HG03066 (cell line): ENCODE data around the gene TREM2.
"Not testable (repeated sequence)": the region's sequence is repeated elsewhere in the genome, so short reads cannot be mapped to it uniquely, and the experiment has no call there.

Source experiments
- ATAC-seq: cut with Tn5 transposase; IDR thresholded peaks from one replicate; pipeline ENCODE4 v1.9.1; 2021; ENCODE audit warnings: low read depth; ENCODE audit not compliant: unreplicated experiment

The TREM2 gene

GRCh38 chr6:41156001-41156400 is 6.9 kb downstream of the TREM2 start:
- no peak for ATAC-seq

GRCh38 chr6:41155132-41155805 is 7.6 kb downstream of the TREM2 start:
- no peak for ATAC-seq

DNA sequence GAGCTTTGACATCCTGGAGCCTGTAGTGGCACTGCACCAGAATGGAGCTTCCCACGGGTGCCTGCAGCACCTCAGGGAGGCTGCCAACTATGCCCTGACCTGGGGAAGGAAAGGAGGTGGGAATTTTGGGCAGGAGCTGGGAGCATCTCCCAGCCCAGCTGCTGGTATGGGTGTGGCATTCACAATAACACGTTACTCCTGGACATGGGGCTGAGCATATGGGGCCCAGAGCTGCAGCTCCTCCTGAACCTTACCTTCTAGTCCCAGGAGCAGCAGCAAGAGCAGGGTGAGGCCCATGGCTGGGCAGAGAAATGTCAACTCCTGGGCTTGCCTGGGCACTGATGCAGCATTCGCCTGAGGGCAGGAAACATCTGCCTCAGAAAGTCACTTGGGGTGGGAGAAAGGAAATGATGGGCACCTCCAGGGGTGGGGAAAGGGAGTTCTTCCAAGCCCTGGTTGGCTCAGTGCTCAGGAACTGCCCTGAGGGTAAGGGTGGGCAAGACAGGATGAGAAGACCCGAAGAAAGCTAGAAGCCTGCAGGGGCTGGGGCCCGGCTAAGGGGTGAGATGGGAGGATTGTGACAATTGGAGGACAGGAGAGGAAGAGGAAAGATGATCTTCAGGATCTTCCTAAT is 8.8 kb downstream of the TREM2 start, which contains the start of gene TREML1:
Gene TREML1, minus strand, starts transcription at position 356 of the 634 bp plus-strand sequence. Its CDS starts 59 bp downstream, at position 297.
- ATAC-seq = no peak

DNA sequence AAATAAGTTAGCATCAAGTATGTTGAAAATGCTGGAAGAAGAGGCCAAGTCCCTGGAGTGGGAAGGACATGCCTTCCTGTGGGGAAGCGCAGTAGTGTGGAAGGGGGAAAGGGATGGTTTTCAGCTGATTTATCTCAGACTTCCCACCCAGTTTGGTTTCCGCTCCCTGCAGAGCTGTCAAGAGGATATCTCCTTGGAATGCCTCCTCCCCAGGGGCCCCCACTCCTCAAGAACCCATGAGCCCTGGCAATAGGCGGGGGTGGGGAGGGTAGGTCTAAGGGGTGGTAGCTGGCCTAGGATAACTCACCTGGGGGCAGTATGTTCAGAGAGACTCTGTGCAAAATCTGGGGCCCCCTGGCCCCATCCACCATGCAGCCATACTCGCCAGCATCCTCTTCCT is 9.5 kb downstream of the TREM2 start:
- ATAC-seq = no peak

GRCh38 chr6:41150671-41151070 is 12.2 kb downstream of the TREM2 start:
- ATAC-seq = no peak

DNA sequence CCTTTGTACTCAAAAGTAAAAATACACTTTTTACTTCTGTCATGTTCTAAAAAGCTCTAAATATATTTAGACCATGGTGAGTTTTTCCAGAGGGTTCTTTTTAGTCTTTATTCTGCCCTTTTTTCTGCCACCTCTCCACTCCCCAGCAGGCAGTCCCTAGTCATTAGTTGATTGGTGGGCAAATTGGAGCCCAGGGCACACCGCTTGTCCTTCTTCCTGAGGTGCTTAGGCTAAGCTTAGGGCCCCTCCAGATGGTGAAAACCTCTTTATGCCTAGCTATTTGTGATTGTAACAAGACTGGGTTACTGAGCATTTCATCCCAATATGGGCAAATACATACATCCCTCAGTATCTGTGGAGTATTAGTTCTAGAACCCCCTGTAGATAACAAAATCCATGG is 15.0 kb downstream of the TREM2 start:
- ATAC-seq = no peak

DNA sequence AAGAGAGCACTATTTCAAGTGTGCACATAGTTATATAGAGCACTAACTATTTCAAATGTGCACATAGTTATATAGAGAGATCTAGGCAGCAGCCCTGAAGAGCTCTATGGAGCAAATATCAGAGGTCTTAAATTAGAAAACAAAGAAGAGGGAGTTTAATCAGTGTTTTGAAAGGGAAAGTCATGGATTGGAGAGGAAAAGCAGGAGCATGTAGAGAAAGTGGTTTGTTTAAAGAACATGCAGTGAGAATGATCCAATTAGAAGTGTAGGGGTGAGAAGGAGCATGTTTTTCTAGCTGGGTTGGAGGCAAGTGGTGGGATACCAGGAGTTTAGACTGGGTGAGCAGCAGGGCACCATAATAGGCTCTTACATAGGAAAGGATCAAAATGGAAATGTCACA is 26.0 kb downstream of the TREM2 start:
- ATAC-seq = no peak

DNA sequence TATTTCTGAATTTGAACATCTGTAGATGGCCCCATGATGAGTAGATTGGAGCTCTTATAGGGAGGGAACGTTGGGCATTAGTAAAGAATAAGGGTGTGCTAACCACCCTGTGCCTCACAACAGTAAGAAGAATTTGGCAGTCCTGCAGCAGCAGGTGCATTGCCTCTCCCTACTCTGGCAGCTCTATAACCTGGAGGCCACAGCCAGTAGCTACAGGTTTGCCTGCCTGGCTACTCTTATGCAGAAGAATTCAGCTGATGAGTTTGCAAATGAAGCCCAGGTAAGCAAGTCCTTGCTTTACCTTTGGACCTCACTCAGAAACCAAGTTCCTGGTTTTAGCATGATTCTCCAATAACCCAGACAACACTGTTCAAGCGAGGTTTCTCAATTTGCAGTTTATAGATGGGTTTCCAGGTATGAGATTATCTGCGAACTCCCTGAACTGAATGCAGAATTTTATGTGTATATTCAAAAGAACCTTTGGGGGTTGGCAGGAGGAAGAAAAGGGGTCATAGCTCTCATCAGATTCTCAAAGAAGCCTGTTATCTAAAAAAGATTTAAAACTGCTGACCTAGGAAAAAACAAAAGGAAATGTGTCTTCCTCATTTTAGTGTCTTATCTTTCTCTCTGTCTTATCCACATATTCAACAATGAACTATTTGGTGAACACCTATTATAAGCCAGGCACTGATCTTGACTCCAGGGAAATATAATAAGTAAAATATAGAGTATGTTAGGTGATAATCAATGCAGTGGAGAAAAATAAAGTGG is 27.7 kb downstream of the TREM2 start:
- no peak for ATAC-seq

- ATAC-seq = no peak
These were observed 30.7 kb downstream of the TREM2 start for GRCh38 chr6:41132254-41132653.

DNA sequence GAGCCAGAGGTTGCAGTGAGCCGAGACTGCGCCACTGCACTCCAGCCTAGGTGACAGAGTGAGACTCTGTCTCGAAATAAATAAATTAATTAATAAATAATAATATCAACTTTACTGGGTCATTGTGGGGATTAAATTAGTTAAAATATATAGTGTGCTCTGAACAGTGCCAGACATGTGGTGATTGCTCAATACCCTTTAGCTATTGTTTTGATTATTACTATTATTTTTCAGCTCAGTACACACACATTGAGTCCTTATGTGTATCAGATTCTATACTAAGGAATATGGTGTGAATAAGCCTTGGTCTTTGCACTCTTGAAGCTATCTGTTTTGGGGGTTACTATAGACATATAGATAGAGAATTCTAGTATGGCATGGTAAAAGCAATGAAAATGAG is 37.6 kb downstream of the TREM2 start:
- no peak for ATAC-seq

GRCh38 chr6:41122918-41123317 is 40.0 kb downstream of the TREM2 start:
- no peak for ATAC-seq

DNA sequence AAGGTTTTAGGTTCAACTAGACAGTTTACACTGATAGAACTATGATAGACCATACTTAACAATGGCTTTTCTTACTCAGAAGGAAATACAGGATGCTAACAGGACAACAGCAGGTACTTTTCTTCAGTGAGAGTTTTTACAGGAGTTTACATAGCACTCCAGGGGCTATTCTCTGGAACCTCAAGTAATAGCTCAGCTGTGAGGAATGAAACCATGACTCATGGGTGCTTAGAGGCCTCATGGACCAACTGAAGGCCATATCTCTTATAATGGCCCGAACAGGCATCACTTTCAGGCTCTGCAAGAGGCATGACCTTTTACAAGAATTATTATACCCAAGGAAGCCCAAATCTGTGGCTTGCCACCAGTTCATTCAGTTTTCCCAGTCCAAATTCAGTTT is 40.5 kb downstream of the TREM2 start:
- no peak for ATAC-seq

- ATAC-seq = no peak
These were observed 42.9 kb downstream of the TREM2 start for GRCh38 chr6:41120058-41120457.

GRCh38 chr6:41119508-41119907 is 43.4 kb downstream of the TREM2 start:
- no peak for ATAC-seq

- not testable (repeated sequence) for ATAC-seq
These were observed 47.9 kb downstream of the TREM2 start for GRCh38 chr6:41115027-41115426.

- no peak for ATAC-seq
These were observed 51.9 kb downstream of the TREM2 start for GRCh38 chr6:41111017-41111416.
